ENCODE results near the gene TBX5. TPM values are rescaled to one million over a fixed set of nuclear protein-coding genes. Genes with fewer than 3 reads are reported as not detected.

Gene TBX5
- total RNA-seq, 1 donor from 2014 or later = not detected

GRCh38 chr12:114406984-114407841, 1.3 kb upstream of the TBX5 start:
- no peaks in the 10 kb centered on the region for H3K36me3 Mint-ChIP-seq (ENCODE audit: low read depth)
- TF ChIP-seq CTCF (conservative IDR thresholded peaks at IDR 0.05) = no peak
- no peak for DNase-seq (ENCODE audit: low read depth, low spot score)
- H3K4me1 Mint-ChIP-seq = no peaks in the 10 kb centered on the region
- H3K27ac Mint-ChIP-seq (ENCODE audit: unreplicated experiment) = no peak overlapping the region
- peaks cover 100% of the 10 kb centered on the region for H3K27me3 Mint-ChIP-seq (ENCODE audit: low read depth)
- H3K4me3 Mint-ChIP-seq = no peak overlapping the region
- H3K9me3 Mint-ChIP-seq = no peaks in the 10 kb centered on the region

- H3K4me3 Mint-ChIP-seq = no peak overlapping the region
- H3K4me1 Mint-ChIP-seq = no peaks in the 10 kb centered on the region
- H3K9me3 Mint-ChIP-seq = no peaks in the 10 kb centered on the region
- no peak for TF ChIP-seq CTCF (conservative IDR thresholded peaks at IDR 0.05)
- H3K36me3 Mint-ChIP-seq (ENCODE audit: low read depth) = no peaks in the 10 kb centered on the region
- no peak overlapping the region for H3K27ac Mint-ChIP-seq (ENCODE audit: unreplicated experiment)
- H3K27me3 Mint-ChIP-seq (ENCODE audit: low read depth) = peaks cover 100% of the 10 kb centered on the region
- DNase-seq (ENCODE audit: low read depth, low spot score) = no peak
These were observed 506 bp upstream of the TBX5 start for GRCh38 chr12:114406316-114406983.

- no peak for DNase-seq (ENCODE audit: low read depth, low spot score)
- Mint-ChIP-seq H3K27me3 (ENCODE audit: low read depth) (peaks cover 100% of the 10 kb centered on the region), H3K9me3 (no peaks in the 10 kb centered on the region), H3K4me3 (no peak overlapping the region), H3K4me1 (no peaks in the 10 kb centered on the region), H3K27ac (ENCODE audit: unreplicated experiment) (no peak overlapping the region), H3K36me3 (ENCODE audit: low read depth) (no peaks in the 10 kb centered on the region)
- no peak for TF ChIP-seq CTCF (conservative IDR thresholded peaks at IDR 0.05)
These were observed 922 bp downstream of the TBX5 start for GRCh38 chr12:114404926-114405518.

GRCh38 chr12:114404083-114404925, 1.6 kb downstream of the TBX5 start:
- H3K36me3 Mint-ChIP-seq (ENCODE audit: low read depth) = no peaks in the 10 kb centered on the region
- H3K27me3 Mint-ChIP-seq (ENCODE audit: low read depth) = peaks cover 100% of the 10 kb centered on the region
- DNase-seq (ENCODE audit: low read depth, low spot score) = no peak
- no peak for TF ChIP-seq CTCF (conservative IDR thresholded peaks at IDR 0.05)
- H3K4me1 Mint-ChIP-seq = no peaks in the 10 kb centered on the region
- no peak overlapping the region for H3K27ac Mint-ChIP-seq (ENCODE audit: unreplicated experiment)
- no peaks in the 10 kb centered on the region for H3K9me3 Mint-ChIP-seq
- no peak overlapping the region for H3K4me3 Mint-ChIP-seq

- no peak for TF ChIP-seq CTCF (conservative IDR thresholded peaks at IDR 0.05)
- DNase-seq (ENCODE audit: low read depth, low spot score) = no peak
- Mint-ChIP-seq H3K27ac (ENCODE audit: unreplicated experiment) (no peak overlapping the region), H3K36me3 (ENCODE audit: low read depth) (no peaks in the 10 kb centered on the region), H3K27me3 (ENCODE audit: low read depth) (peaks cover 100% of the 10 kb centered on the region), H3K4me3 (no peak overlapping the region), H3K4me1 (no peaks in the 10 kb centered on the region), H3K9me3 (no peaks in the 10 kb centered on the region)
These were observed 2.3 kb downstream of the TBX5 start for GRCh38 chr12:114403690-114404066.

All from neural crest cell (in vitro differentiated cells).